ENCODE measurements around the gene PSORS1C2. TPM values are rescaled to one million over a fixed set of nuclear protein-coding genes. Genes with fewer than 3 reads are reported as not detected.

Gene PSORS1C2
- total and polyA plus RNA-seq, 4 donors, result not detected

- no peak for TF ChIP-seq MAX (IDR thresholded peaks at IDR 0.05)
- TF ChIP-seq HNF4A (conservative IDR thresholded peaks at IDR 0.05), result no peak
- TF ChIP-seq REST (IDR thresholded peaks at IDR 0.05), result no peak
- TF ChIP-seq RAD21 (IDR thresholded peaks at IDR 0.05), result no peak
- no peak for TF ChIP-seq FOXA2 (IDR thresholded peaks at IDR 0.05)
- TF ChIP-seq NR2F2 (IDR thresholded peaks at IDR 0.05), result no peak
- no peak for TF ChIP-seq YY1 (IDR thresholded peaks at IDR 0.05)
- TF ChIP-seq SP1 (IDR thresholded peaks at IDR 0.05), result no peak
- TF ChIP-seq RXRA (IDR thresholded peaks at IDR 0.05), result no peak
- no peak for DNase-seq (ENCODE audit: low spot score)
- Histone ChIP-seq H3K36me3 (ENCODE audit: control insufficient read depth in 4 of 4, insufficient read depth in 3 of 4, low read depth in 1 of 4, low read length in 3 of 4) (no peaks in the 10 kb centered on the region), H3K4me3 (ENCODE audit: low read depth in 1 of 3, low read length in 3 of 3) (no peak overlapping the region), H3K4me1 (ENCODE audit: control insufficient read depth in 4 of 4, insufficient read depth in 4 of 4, low read length in 3 of 4) (no peaks in the 10 kb centered on the region), H3K9ac (ENCODE audit: low read depth in 1 of 2, low read length in 2 of 2) (no peak overlapping the region), H3K27ac (ENCODE audit: low read depth in 1 of 2, low read length in 2 of 2) (no peak overlapping the region), H3K27me3 (ENCODE audit: control insufficient read depth in 4 of 4, insufficient read depth in 4 of 4, low read length in 3 of 4) (no peaks in the 10 kb centered on the region), H3K9me3 (ENCODE audit: control insufficient read depth in 4 of 4, low read length in 3 of 4) (no peaks in the 10 kb centered on the region)
- 89% methylated on average over 3 of the region's 3 CpGs for WGBS
Measured at GRCh38 chr6:31173406-31173805, 34.5 kb upstream of the PSORS1C2 start.

- no peak for DNase-seq (ENCODE audit: low spot score)
- H3K27ac ChIP-seq (ENCODE audit: low read depth in 1 of 2, low read length in 2 of 2), result no peak overlapping the region
- TF ChIP-seq SP1 (IDR thresholded peaks at IDR 0.05) (no peak), NR2F2 (IDR thresholded peaks at IDR 0.05) (no peak), FOXA2 (IDR thresholded peaks at IDR 0.05) (no peak), MAX (IDR thresholded peaks at IDR 0.05) (no peak), REST (IDR thresholded peaks at IDR 0.05) (no peak), RXRA (IDR thresholded peaks at IDR 0.05) (no peak), ATF3 (IDR thresholded peaks at IDR 0.05) (no peak), HNF4A (conservative IDR thresholded peaks at IDR 0.05) (no peak), CTCF (IDR thresholded peaks at IDR 0.05; ENCODE audit: low read depth, low read length, missing input control) (no peak), RAD21 (IDR thresholded peaks at IDR 0.05) (no peak), TAF1 (conservative IDR thresholded peaks at IDR 0.05) (no peak), EGR1 (IDR thresholded peaks at IDR 0.05; ENCODE audit: low read depth in 2 of 2) (no peak), YY1 (IDR thresholded peaks at IDR 0.05) (no peak)
- H3K27me3 ChIP-seq (ENCODE audit: control insufficient read depth in 4 of 4, insufficient read depth in 4 of 4, low read length in 3 of 4), result no peaks in the 10 kb centered on the region
- no peaks in the 10 kb centered on the region for H3K9me3 ChIP-seq (ENCODE audit: control insufficient read depth in 4 of 4, low read length in 3 of 4)
- H3K4me3 ChIP-seq (ENCODE audit: low read depth in 1 of 3, low read length in 3 of 3), result no peak overlapping the region
- no peak overlapping the region for H3K9ac ChIP-seq (ENCODE audit: low read depth in 1 of 2, low read length in 2 of 2)
- H3K36me3 ChIP-seq (ENCODE audit: control insufficient read depth in 4 of 4, insufficient read depth in 3 of 4, low read depth in 1 of 4, low read length in 3 of 4), result no peaks in the 10 kb centered on the region
- no peaks in the 10 kb centered on the region for H3K4me1 ChIP-seq (ENCODE audit: control insufficient read depth in 4 of 4, insufficient read depth in 4 of 4, low read length in 3 of 4)
- 83% methylated on average over 5 of the region's 5 CpGs for WGBS
Measured at GRCh38 chr6:31172973-31173384, 34.1 kb upstream of the PSORS1C2 start.

All from liver (tissue), 9 donors.